GM12865 (cell line): ENCODE results near the gene TRIP13.
"Not testable (repeated sequence)": the region's sequence is repeated elsewhere in the genome, so short reads cannot be mapped to it uniquely, and the experiment has no call there.

Experiments
- DNase-seq: peaks from one replicate; pipeline ENCODE4 v3.0.0; 2010; ENCODE audit warnings: low read depth
- H3K4me3 ChIP-seq: 2 replicates; pipeline ENCODE4 v1.5.1; 2011; ENCODE audit warnings: mild to moderate bottlenecking, low read depth, low read length, control low read depth
- TF ChIP-seq, protein P1 (sequence below): IDR thresholded peaks from 2 replicates; pipeline ENCODE4 v1.5.1; 2011; ENCODE audit warnings: low read length, control low read depth, low read depth, inconsistent platforms; ENCODE audit not compliant: insufficient read depth; ENCODE audit errors: missing control alignments

Gene TRIP13

DNA sequence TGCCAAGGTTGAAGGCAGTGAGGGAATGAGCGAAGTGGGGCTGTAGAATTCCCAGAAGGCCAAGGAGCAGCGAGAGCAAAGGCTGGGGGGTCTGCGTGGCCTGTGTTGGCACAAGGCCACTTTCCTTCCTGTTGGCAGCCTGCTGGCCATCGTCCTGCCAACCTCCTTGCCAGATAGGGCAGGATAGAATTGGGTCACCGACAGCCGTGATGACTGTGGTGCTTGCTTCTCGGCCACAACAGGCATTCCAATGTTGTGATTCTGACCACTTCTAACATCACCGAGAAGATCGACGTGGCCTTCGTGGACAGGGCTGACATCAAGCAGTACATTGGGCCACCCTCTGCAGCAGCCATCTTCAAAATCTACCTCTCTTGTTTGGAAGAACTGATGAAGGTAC is 18.9 kb downstream of the TRIP13 start:
- TF ChIP-seq, protein P1, sequence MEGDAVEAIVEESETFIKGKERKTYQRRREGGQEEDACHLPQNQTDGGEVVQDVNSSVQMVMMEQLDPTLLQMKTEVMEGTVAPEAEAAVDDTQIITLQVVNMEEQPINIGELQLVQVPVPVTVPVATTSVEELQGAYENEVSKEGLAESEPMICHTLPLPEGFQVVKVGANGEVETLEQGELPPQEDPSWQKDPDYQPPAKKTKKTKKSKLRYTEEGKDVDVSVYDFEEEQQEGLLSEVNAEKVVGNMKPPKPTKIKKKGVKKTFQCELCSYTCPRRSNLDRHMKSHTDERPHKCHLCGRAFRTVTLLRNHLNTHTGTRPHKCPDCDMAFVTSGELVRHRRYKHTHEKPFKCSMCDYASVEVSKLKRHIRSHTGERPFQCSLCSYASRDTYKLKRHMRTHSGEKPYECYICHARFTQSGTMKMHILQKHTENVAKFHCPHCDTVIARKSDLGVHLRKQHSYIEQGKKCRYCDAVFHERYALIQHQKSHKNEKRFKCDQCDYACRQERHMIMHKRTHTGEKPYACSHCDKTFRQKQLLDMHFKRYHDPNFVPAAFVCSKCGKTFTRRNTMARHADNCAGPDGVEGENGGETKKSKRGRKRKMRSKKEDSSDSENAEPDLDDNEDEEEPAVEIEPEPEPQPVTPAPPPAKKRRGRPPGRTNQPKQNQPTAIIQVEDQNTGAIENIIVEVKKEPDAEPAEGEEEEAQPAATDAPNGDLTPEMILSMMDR, result no peak
- DNase-seq, result no peak
- no peak overlapping the region for H3K4me3 ChIP-seq

DNA sequence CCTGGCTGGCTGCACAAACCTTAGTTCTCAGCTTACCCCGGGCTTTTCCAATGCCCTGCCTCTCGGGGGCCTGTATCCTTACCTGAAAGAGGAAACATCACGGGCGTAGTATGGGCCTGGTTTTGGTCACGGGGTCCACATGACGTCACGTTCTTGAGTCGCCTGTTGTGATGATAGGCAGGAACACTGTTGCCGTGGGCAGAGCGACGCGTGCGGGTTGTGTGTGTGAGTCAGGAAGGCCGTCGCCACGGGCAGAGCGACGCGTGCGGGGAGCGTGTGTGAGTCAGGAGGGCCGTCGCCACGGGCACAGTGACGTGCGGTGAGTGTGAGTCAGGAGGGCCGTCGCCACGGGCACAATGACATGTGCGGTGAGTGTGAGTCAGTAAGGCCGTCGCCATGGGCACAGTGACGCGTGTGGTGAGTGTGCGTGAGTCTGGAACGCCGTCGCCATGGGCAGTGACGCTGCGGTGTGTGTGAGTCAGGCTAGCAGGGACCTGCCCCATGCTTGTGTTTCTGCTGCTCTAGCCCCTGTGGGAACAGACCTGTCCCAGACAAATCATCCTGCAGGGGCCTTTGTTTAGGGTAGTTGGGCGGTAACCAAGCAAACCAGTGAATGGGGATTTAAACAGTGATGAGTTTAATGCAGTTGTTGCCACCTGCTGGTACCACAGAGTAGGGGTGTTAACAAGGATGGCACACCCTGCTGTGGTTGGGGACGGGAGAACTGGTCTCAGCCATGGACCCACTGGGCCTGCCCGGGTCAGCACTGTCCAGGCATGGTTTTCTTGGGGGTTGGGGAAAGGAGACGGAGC is 19.8 kb downstream of the TRIP13 start:
- TF ChIP-seq, protein P1, result no peak
- DNase-seq, result no peak

DNA sequence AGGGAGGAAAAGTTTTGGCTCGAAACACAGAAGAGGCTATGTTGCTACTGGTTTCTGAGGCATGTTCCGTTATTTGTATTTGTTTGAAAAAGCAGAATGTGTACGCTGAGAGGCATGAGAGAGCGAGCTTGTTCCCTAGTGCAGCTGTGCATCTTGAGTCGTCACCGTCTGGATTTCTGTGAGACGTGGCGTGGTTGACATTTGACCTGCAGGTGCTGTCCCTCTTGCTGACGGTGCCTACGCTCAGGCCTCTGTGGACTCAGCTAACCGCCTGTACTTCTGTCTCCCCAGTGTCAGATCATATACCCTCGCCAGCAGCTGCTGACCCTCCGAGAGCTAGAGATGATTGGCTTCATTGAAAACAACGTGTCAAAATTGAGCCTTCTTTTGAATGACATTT is 21.5 kb downstream of the TRIP13 start:
- no peak for DNase-seq
- H3K4me3 ChIP-seq, result no peak overlapping the region
- TF ChIP-seq, protein P1, result no peak

More for the DNA sequence above, 19.8 kb downstream of the TRIP13 start:
- no peak overlapping the region for H3K4me3 ChIP-seq

DNA sequence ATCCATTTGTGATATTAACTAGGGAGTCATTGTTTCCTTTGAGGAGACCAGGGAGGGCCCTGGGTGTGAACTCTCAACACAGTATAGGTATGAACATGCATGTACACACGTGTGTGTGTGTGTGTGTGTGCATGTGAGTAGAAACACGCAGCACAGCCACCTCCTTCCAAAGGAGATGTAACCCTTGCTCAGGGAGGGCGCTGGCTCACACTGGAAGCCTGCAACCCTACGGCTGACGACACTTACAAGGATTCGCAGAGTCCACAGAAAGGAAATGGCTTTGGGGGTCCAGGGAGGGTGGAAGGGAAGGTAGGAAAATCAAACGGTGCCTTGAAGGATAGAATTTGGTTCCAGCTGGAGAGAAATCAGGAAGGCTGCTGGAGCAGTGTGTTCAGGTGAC is 21.9 kb downstream of the TRIP13 start:
- H3K4me3 ChIP-seq, result no peak overlapping the region
- TF ChIP-seq, protein P1, result no peak
- no peak for DNase-seq

DNA sequence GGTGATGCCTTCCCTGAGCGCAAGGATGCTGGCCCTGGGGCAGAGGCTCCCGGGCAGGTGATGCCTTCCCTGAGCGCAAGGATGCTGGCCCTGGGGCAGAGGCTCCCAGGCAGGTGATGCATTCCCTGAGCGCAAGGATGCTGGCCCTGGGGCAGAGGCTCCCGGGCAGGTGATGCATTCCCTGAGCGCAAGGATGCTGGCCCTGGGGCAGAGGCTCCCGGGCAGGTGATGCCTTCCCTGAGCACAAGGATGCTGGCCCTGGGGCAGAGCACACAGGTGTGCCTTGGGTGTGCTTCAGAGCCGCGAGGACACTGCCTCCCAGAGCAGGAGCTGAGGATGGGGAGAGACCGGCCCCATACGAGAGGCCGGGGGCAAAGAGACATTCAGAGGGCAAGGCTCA is 22.7 kb downstream of the TRIP13 start:
- not testable (repeated sequence) for H3K4me3 ChIP-seq, DNase-seq

DNA sequence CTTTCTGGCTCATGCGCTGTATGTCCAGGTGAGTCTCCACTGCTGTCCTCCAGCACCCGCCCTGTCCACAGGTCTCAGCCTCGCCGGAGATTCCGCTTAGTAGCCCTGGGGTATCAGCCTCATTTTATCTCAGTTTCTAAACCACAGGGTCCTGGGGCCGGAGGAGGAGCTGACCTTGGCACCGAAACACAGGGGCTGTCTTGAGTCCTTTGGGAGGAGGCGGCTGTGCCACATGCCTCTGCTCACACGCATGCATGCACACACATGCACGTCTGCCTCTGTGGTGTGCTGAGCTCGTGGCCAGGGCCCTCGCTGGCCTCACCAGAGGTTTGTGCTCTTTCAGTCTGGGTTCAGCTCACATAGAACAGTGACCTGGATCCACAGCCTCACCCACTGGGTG is 23.3 kb downstream of the TRIP13 start:
- no peak for DNase-seq
- TF ChIP-seq, protein P1, result no peak
- no peak overlapping the region for H3K4me3 ChIP-seq

DNA sequence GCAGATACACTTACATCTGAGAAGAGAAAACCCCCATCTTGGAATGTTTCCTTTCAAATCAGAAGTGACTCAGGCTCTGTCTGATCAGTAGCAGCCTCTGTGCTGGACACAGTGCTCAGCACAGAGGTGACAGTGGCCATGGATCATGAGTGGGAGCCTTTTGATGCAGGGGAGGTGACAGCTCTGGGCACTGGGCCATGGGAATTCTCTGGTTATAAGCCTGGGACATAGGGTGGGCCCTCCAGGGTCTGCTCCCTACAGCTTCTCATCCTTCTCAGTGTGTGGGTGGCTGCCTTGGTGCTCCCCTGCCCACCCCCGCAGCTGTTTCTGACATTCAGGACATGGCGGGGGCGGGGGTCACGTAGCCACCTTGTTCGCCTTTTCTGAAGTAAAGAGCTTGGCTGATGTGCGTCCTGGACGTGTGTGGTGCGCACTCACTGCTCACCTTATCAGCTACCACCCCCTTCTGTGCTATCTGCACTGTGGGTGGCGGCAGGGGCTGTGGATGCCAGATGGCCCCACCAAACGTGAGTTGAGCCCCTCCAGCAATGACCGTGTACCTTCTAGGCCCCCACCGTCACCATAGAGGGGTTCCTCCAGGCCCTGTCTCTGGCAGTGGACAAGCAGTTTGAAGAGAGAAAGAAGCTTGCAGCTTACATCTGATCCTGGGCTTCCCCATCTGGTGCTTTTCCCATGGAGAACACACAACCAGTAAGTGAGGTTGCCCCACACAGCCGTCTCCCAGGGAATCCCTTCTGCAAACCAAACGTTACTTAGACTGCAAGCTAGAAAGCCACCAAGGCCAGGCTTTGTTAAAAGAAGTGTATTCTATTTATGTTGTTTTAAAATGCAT is 24.0 kb downstream of the TRIP13 start:
- no peak for DNase-seq
- TF ChIP-seq, protein P1, result no peak
- H3K4me3 ChIP-seq, result no peak overlapping the region

DNA sequence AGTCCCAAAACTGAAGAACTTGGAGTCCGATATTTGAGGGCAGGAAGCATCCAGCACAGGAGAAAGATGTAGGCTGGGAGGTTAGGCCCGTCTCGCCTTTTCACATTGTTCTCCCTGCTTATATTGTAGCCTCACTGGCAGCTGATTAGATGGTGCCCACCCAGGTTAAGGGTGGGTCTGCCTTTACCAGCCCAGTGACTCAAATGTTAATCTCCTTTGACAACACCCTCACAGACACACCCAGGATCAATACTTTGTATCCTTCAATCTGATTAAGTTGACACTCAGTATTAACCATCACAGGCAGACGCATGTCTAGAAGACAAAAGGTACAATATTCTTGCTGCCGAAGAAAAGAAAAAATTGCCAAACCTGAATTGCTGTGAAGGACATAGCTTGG is 26.0 kb downstream of the TRIP13 start:
- not testable (repeated sequence) for DNase-seq, H3K4me3 ChIP-seq
